OCI-LY3 (cell line): Measurements from ENCODE around the gene ENPEP.

Experiments
- CTCF ChIP-seq: fragments of 200-600, 300-600 bp; sonication (generic); IDR thresholded peaks from 2 replicates; pipeline ENCODE4 v1.5.1; 2014; ENCODE audit warnings: antibody characterized with exemption, low read length, low read depth
- EZH2phosphoT487 ChIP-seq: fragments of 200-600 bp; shearing (Covaris generic); IDR thresholded peaks from 2 replicates; pipeline ENCODE4 v1.6.1; 2018; ENCODE audit warnings: antibody characterized with exemption, mixed run types, low read depth

GRCh38 chr4:110533590-110533910, 57.6 kb downstream of the ENPEP start:
- TF ChIP-seq CTCF, result no peak
- TF ChIP-seq EZH2phosphoT487, result no peak
